Activated B cell treated with CpG ODN at 0.5 μM for 24 hours (primary cell): ENCODE measurements around the gene AGBL2. TPM values are rescaled to one million over a fixed set of nuclear protein-coding genes. Genes with fewer than 3 reads are reported as not detected.

Experiments
- ATAC-seq: fragments of 200-7000 bp; cut with Tn5 transposase; one replicate; pipeline ENCODE4 v1.10.0; 2021; ENCODE audit warnings: low read depth, mild to moderate bottlenecking, moderate library complexity
- CTCF ChIA-PET: fragments of 350-600 bp; sonication (Branson Sonifier 250); formaldehyde crosslinking; loops from one replicate; lab custom pipeline; 2021; ENCODE audit warnings: antibody characterized with exemption; lab: Charles Lee
- POLR2A ChIA-PET: fragments of 350-600 bp; sonication (Branson Sonifier 250); formaldehyde crosslinking; loops from one replicate; lab custom pipeline; 2021; ENCODE audit warnings: antibody characterized with exemption; lab: Charles Lee
- DNase-seq: peaks from one replicate; pipeline ENCODE4 v3.0.0; 2022
- H3K27ac Mint-ChIP-seq: one replicate; pipeline ENCODE4 v1.8.0; 2020; ENCODE audit warnings: mixed read lengths
- H3K27me3 Mint-ChIP-seq: one replicate; pipeline ENCODE4 v1.8.0; 2021; ENCODE audit warnings: mixed read lengths
- H3K36me3 Mint-ChIP-seq: one replicate; pipeline ENCODE4 v1.8.0; 2021; ENCODE audit warnings: low read depth, mixed read lengths
- H3K4me1 Mint-ChIP-seq: one replicate; pipeline ENCODE4 v1.8.0; 2021; ENCODE audit warnings: mixed read lengths
- H3K4me3 Mint-ChIP-seq: one replicate; pipeline ENCODE4 v1.8.0; 2020; ENCODE audit warnings: mild to moderate bottlenecking, mixed read lengths
- H3K9me3 Mint-ChIP-seq: one replicate; pipeline ENCODE4 v1.8.0; 2020; ENCODE audit warnings: mixed read lengths
- CTCF ChIP-seq: fragments of 200-600 bp; IDR thresholded peaks from one replicate; pipeline ENCODE4 v1.8.0; 2022; ENCODE audit warnings: antibody characterized with exemption, mild to moderate bottlenecking
- intact Hi-C: fragments of 100-400 bp; cut with micrococcal nuclease; formaldehyde crosslinking; loops from one replicate; pipeline ENCODE4 v1.15.1; 2024
- total RNA-seq: library from RNA; stranded (reverse); gene quantifications from 2 replicates; pipeline ENCODE4 v1.2.3, GENCODE V29; 2022

The AGBL2 gene
- total RNA-seq, 1 donor from 2014 or later, result 7.0 TPM

- no peak overlapping the region for H3K27ac Mint-ChIP-seq
- no peak for DNase-seq
- H3K4me3 Mint-ChIP-seq, result no peak overlapping the region
- POLR2A ChIA-PET, result interaction anchor here (0.6 kb wide), 1 partner anchor 127 kb away, joined by 5 read pairs; no protein-coding TSS in a partner anchor
- no peaks in the 10 kb centered on the region for H3K27me3 Mint-ChIP-seq
- ATAC-seq, result no peak
- intact Hi-C loops, result no loop called here
- CTCF ChIA-PET, result no interaction called here
- peaks cover 88% of the 10 kb centered on the region for H3K36me3 Mint-ChIP-seq
- no peaks in the 10 kb centered on the region for H3K4me1 Mint-ChIP-seq
- TF ChIP-seq CTCF, result no peak
- H3K9me3 Mint-ChIP-seq, result no peaks in the 10 kb centered on the region
Observed at GRCh38 chr11:47732271-47732670, 17.1 kb upstream of the AGBL2 start.

- ChIA-PET POLR2A (no interaction called here), CTCF (no interaction called here)
- intact Hi-C loops, result no loop called here
- no peak for ATAC-seq
- Mint-ChIP-seq H3K27ac (no peak overlapping the region), H3K36me3 (peaks cover 87% of the 10 kb centered on the region), H3K27me3 (no peaks in the 10 kb centered on the region), H3K4me3 (no peak overlapping the region), H3K4me1 (no peaks in the 10 kb centered on the region), H3K9me3 (no peaks in the 10 kb centered on the region)
- DNase-seq, result no peak
- no peak for TF ChIP-seq CTCF
Observed at GRCh38 chr11:47731475-47731874, 16.3 kb upstream of the AGBL2 start.

- DNase-seq (no peak), ATAC-seq (no peak)
- Mint-ChIP-seq H3K9me3 (no peaks in the 10 kb centered on the region), H3K4me3 (no peak overlapping the region), H3K36me3 (peaks cover 86% of the 10 kb centered on the region), H3K4me1 (no peaks in the 10 kb centered on the region), H3K27me3 (no peaks in the 10 kb centered on the region), H3K27ac (no peak overlapping the region)
- POLR2A ChIA-PET, result interaction anchor here (0.7 to 1.6 kb wide), 2 partner anchors 12 to 42 kb away, joined by 4 to 7 read pairs; partner anchors contain the start of gene AGBL2
- no peak for TF ChIP-seq CTCF
- CTCF ChIA-PET, result no interaction called here
- intact Hi-C loops, result no loop called here
Observed at GRCh38 chr11:47726878-47727514, 11.8 kb upstream of the AGBL2 start.

GRCh38 chr11:47726118-47726442 is 10.9 kb upstream of the AGBL2 start:
- CTCF ChIA-PET, result no interaction called here
- Mint-ChIP-seq H3K9me3 (no peaks in the 10 kb centered on the region), H3K27ac (no peak overlapping the region), H3K4me3 (no peak overlapping the region), H3K36me3 (peaks cover 84% of the 10 kb centered on the region), H3K27me3 (no peaks in the 10 kb centered on the region), H3K4me1 (no peaks in the 10 kb centered on the region)
- POLR2A ChIA-PET, result interaction anchor here (0.7 kb wide), 1 partner anchor 220 kb away, joined by 11 read pairs; no protein-coding TSS in a partner anchor
- intact Hi-C loops, result no loop called here
- ATAC-seq (no peak), DNase-seq (no peak)
- TF ChIP-seq CTCF, result no peak

GRCh38 chr11:47725442-47726117 is 10.4 kb upstream of the AGBL2 start:
- ChIA-PET POLR2A (interaction anchor here (0.7 to 1.0 kb wide), 2 partner anchors 10 to 219 kb away, joined by 3 to 11 read pairs; partner anchors contain the start of gene AGBL2), CTCF (no interaction called here)
- Mint-ChIP-seq H3K9me3 (no peaks in the 10 kb centered on the region), H3K4me3 (no peak overlapping the region), H3K27ac (no peak overlapping the region), H3K4me1 (no peaks in the 10 kb centered on the region), H3K27me3 (no peaks in the 10 kb centered on the region), H3K36me3 (peaks cover 82% of the 10 kb centered on the region)
- intact Hi-C loops, result no loop called here
- TF ChIP-seq CTCF, result no peak
- no peak for DNase-seq
- no peak for ATAC-seq
